HG03521 (cell line): ENCODE measurements around the gene GPR55.
A peak's percentile ranks its signal among the peaks of the same experiment; 100 is the strongest.

Experiments used
- ATAC-seq: cut with Tn5 transposase; IDR thresholded peaks from one replicate; pipeline ENCODE4 v1.9.1; 2021; ENCODE audit warnings: mild to moderate bottlenecking, moderate library complexity; ENCODE audit not compliant: unreplicated experiment

GPR55 gene

GRCh38 chr2:230902180-230902899 lies 22.7 kb downstream of the GPR55 start:
- peak; percentile 71 for ATAC-seq

- ATAC-seq: no peak
These were observed 24.0 kb downstream of the GPR55 start for GRCh38 chr2:230901006-230901405.

DNA sequence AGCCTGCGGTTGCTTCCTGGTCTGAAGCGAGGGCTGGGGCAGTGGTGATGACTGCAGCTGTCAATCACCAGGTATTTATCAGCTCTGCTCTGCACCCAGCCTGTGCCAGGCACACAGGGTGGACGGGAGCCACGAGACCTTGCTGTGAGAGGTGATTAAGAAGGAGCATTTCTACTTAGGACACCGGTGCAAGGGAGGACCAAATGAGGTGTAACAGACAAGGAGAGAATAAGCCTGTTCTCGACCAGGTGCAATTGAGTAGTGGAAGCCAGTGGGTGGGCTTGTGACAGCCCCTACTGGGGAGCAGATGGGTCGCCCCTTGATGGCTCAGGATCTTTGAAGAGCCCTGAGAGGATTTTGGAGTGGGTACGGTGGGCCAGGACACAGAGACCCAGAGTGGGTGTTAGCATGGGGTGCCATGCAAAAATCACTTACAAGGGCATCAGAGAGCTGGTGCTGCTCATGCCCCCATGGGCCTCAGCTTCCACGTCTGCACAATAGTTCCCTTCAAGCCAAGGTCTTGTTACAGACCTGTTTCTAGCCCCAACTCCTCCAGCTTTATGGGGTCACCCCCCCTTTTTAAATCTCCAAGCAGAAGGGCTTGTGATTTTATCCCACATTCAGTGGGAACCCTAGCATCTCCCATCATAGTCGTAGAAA lies 24.6 kb downstream of the GPR55 start:
- ATAC-seq: no peak

- ATAC-seq: no peak
These were observed 25.3 kb downstream of the GPR55 start for GRCh38 chr2:230899786-230900185.

DNA sequence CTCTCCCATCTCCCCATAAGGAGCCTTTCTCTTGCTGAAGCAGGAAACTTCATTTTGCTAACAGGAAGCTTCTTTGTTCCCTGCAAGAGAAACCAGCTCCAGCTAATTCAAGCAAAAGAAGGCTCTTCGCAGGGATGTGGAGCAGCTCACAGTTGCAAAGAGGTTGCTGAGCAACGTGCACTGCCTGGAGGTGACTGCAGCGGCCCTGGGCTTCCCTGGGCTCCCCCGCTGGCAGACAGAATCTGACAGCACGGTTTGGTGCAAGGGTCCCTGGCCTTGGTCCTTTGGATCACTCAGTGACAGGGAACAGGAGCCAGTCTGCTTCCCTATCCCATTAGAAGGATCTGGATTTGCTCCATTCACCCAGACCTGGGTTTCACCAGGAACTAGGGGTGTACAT lies 25.8 kb downstream of the GPR55 start:
- no peak for ATAC-seq

DNA sequence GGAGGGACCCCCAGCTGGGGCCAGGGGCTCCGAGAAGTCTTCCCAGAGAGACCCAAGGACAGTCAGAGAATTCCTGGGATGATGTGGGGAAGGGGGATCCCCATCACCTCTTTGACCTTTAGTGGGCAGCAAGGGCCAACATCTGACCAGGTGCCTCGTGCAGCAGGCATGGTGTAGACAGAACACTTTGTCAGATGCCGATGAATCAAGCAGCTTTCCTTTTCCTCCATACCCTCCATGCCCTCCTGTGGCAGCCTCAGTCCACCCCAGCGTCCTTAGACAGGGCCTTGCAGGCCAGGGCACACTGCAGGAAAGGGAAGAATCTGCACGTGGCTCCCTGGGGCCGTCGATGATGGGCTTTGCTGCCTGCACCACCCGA lies 26.3 kb downstream of the GPR55 start:
- ATAC-seq: no peak

- no peak for ATAC-seq
These were observed 26.9 kb downstream of the GPR55 start for GRCh38 chr2:230898016-230898712.

DNA sequence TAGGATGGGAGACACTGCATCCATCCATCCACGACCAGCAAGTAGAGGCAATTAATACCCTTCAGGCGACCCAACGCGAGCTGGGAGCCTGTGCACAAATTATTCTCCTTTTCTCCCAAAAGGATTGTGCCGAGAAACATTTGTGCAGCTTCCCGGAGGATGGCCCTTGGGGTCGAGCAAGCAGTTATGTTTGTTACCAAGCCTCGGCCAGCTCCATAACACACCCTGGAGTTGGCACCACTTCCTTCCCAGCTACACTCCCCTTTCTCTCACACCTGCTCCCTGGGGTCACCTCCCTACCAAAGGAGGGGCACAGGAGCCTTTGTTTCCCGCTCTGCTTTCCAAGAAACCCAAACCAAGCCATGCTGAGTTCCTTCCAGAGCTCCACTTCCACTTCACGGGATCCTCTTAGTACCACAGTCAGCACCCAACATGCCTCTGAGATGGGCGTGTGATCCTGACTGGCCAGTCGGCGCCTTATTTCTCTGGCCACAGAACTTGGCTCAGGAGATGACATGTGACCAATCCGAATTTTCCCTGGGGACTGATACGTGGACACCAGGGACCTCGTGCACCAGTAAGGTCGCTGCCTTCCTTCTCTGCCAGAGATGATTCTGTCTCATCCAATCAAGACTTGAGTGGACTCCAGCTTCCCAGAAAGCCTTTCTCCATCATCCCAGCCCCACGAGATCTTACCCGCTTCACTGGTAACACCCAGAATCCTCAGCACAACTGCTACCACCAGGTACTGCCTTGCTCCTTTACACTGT lies 28.5 kb downstream of the GPR55 start:
- no peak for ATAC-seq

GRCh38 chr2:230895536-230896345 lies 29.3 kb downstream of the GPR55 start:
- no peak for ATAC-seq

GRCh38 chr2:230893841-230894781 lies 30.9 kb downstream of the GPR55 start:
- no peak for ATAC-seq

DNA sequence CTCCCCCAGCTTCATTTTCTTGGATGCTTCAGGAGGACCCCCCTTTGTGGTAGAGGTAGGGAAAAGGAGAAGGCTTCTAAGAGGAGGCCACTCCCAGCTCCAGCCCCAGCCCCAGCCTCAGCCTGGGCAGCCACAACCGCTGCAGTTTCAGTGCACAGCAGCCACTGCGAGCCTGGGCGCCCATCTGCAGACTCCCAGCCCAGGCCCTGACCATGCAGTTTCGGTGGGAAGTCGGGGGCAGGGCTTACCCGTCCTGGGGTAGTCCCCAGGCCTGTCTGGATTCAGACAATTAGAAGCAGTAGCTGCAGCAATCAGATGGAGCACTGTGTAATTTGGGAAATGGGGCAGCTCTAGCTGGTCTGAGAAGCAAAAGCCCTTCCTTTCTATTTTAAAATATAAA lies 31.7 kb downstream of the GPR55 start:
- ATAC-seq: peak; percentile 62

DNA sequence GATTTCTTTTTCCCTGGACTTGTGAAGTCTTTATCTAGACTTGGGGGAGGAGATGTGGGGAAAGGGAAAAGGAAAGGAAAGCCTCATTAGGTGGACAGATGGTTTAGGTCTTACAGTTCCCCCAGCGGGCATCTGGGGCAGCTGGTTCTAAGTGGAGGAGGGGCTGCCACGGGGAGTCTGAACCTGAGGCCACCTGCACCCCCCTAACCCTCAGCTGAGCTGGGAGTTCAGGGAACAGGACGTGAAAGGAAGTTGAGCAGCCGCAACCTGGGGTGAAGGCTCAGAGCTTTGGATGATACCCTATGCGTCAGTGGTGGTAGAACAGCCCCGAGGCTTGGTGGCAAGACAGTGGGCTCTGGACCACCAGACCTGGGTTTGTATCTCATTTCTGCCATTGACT lies 33.5 kb downstream of the GPR55 start:
- ATAC-seq: no peak

GRCh38 chr2:230891064-230891463 lies 34.0 kb downstream of the GPR55 start:
- ATAC-seq: no peak

DNA sequence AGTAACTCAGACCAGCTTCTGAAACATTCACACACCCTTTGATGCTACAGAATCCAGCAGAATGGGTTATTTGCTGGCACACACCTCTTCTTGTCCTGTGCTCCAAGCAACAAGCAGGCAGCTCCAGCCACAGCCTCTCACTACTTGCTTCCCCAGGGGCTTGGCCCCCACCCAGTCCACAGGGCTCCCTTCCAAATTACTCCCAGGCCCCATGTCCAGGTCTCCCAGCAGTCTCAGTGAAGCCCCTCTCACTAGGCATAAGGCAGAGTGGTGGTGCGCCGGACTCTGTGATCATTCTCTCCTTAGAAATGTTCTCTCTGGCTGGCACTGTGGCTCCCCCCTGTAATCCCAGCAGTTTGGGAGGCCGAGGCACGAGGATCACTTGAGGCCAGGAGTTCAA lies 34.4 kb downstream of the GPR55 start:
- ATAC-seq: no peak

DNA sequence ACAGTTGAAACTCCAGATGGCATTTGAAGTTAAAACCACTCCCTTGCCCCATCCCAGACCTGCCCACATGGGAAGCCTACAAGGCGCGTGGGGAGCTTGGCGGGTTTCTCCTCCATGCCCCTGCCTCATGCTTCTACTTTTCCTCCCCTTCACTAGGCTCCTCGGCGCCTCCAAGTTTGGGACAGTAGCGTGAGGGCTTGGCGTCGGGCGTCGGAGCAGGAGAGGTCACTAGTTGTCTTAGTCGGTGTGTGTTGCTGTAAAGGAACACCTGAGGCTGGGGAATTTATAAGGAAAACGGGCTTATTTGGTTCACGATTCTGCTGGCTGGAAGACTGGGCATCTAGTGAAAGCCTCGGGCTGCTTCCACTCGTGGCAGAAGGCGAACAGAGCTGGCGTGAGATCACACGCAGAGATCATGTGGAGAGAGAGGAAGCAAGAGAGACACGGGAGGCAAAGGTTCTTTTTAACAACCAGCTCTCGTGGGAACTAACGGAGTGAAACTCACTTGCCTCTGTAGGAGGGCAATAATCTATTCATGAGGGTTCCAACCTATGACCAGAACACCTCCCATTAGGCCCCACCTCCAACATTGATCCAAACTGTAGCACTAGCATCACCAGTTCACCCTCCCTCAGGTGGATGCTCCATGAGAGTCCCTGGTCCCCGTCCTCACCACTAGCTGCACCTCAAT lies 35.0 kb downstream of the GPR55 start:
- no peak for ATAC-seq

GRCh38 chr2:230888824-230889400 lies 36.1 kb downstream of the GPR55 start:
- ATAC-seq: no peak

- ATAC-seq: no peak
These were observed 37.7 kb downstream of the GPR55 start for GRCh38 chr2:230887342-230887741.

DNA sequence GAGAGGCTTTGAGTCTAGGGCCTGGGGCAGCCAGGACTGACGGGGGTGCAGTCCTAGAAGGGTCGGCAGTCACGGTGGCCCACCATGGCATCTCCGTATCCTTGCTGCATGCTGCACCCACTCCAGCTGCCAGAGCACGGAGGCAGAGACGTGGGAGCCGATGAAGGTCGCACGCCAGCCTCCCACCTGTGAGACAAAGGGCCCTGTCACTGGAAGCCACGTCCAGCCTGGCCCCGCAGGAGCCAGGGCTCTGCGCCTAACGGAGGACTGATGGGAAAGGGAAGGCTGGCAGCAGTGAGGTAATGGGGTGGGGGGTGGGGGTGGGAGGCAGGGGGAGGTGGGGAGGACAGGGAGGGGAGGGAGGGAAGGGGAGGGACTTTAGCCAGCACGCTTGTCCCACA lies 38.4 kb downstream of the GPR55 start:
- ATAC-seq: no peak

DNA sequence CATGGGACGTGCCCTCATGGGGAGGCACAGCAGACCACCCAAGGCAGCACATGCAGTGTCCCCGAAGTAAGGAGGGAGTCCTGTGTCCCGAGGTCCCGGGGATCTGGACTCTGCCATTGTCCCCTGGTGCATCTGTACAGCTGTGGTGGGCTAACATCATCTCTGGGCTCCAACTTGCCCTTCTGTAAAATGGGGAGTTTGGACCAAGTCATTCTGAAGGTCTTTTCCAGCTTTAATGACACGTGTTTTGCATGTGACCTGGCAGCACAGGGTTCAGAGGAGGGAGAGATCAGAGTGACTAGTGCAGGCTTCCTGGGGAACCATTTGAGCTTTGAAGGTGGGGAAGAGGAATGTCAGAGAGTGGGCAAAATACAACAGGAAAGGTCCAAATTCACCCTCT lies 38.8 kb downstream of the GPR55 start:
- no peak for ATAC-seq
